B cell (primary cell): Measurements from ENCODE around the gene POLR3GL. TPM values are rescaled to one million over a fixed set of nuclear protein-coding genes. Genes with fewer than 3 reads are reported as not detected.
A peak's percentile ranks its signal among the peaks of the same experiment; 100 is the strongest.

Experiments used
- ATAC-seq: fragments of 200-7000 bp; cut with Tn5 transposase; one replicate; pipeline ENCODE4 v1.10.0; 2021; ENCODE audit warnings: low read depth, mild to moderate bottlenecking, moderate number of reproducible peaks, moderate library complexity
- CTCF ChIA-PET: fragments of 350-600 bp; sonication (Branson Sonifier 250); formaldehyde crosslinking; loops from one replicate; lab custom pipeline; 2021; ENCODE audit warnings: antibody characterized with exemption, inconsistent platforms; lab: Charles Lee
- POLR2A ChIA-PET: fragments of 350-600 bp; sonication (Branson Sonifier 250); formaldehyde crosslinking; loops from one replicate; lab custom pipeline; 2021; ENCODE audit warnings: antibody characterized with exemption; lab: Charles Lee
- DNase-seq: peaks from one replicate; pipeline ENCODE4 v3.0.0; 2013
- H2AFZ ChIP-seq: 2 replicates; pipeline ENCODE4 v1.6.1; 2012; ENCODE audit warnings: mild to moderate bottlenecking, low read depth, low read length; ENCODE audit not compliant: insufficient read depth, poor library complexity, severe bottlenecking
- H3K27ac ChIP-seq, 2 donors: 1 replicate in 1 of 2; 2 replicates in 1 of 2; pipeline ENCODE4 v1.5.1; 2012 to 2013; ENCODE audit warnings: low read length in 2 of 2, mild to moderate bottlenecking in 2 of 2, moderate library complexity in 1 of 2
- H3K27me3 ChIP-seq, 4 experiments: fragments of 200-600 bp in 1 of 4; sonication (generic) in 1 of 4; replicated peaks in 1 of 4; 1 replicate in 2 of 4; 2 replicates in 2 of 4; pipeline versions ENCODE4 v1.6.1 to v1.7.0; 2013 to 2016; ENCODE audit warnings: low read length in 3 of 4, mild to moderate bottlenecking in 2 of 4, mixed read lengths in 1 of 4, moderate library complexity in 1 of 4; ENCODE audit not compliant: insufficient read depth in 4 of 4, control insufficient read depth in 3 of 4; ENCODE audit errors: control extremely low read depth in 1 of 4
- H3K36me3 ChIP-seq, 2 experiments: replicated peaks in 1 of 2; 1 replicate in 1 of 2; 2 replicates in 1 of 2; pipeline versions ENCODE4 v1.6.1 to v1.7.1; 2013; ENCODE audit warnings: low read length in 1 of 2; ENCODE audit not compliant: insufficient read depth in 2 of 2, control insufficient read depth in 1 of 2; ENCODE audit errors: control extremely low read depth in 1 of 2, extremely low read depth in 1 of 2
- H3K4me1 ChIP-seq, 2 donors: fragments of 200-600 bp in 1 of 2; sonication (generic) in 1 of 2; 1 replicate in 1 of 2; 2 replicates in 1 of 2; pipeline versions ENCODE4 v1.5.1 to v1.6.1; 2013 to 2017; ENCODE audit warnings: low read length in 2 of 2; ENCODE audit not compliant: control insufficient read depth in 2 of 2, insufficient read depth in 2 of 2
- H3K4me2 ChIP-seq: replicated peaks from 2 replicates; pipeline ENCODE3; 2012; ENCODE audit warnings: mild to moderate bottlenecking, low read depth, low read length; ENCODE audit not compliant: poor library complexity, severe bottlenecking
- H3K4me3 ChIP-seq, 5 experiments: fragments of 200-600 bp in 1 of 5; sonication (generic) in 1 of 5; 1 replicate in 3 of 5; 2 replicates in 2 of 5; pipeline versions ENCODE4 v1.5.1 to v1.7.0; 2011 to 2016; ENCODE audit warnings: low read length in 4 of 5, mild to moderate bottlenecking in 4 of 5, low read depth in 2 of 5, control low read depth in 1 of 5, moderate library complexity in 1 of 5; ENCODE audit not compliant: insufficient read depth in 1 of 5; ENCODE audit errors: control extremely low read depth in 1 of 5, extremely low read depth in 1 of 5
- H3K79me2 ChIP-seq: fragments of 200-600 bp; sonication (generic); one replicate; pipeline ENCODE4 v1.6.0; 2016; ENCODE audit warnings: low read length; ENCODE audit not compliant: control insufficient read depth, insufficient read depth
- H3K9ac ChIP-seq: fragments of 200-600 bp; sonication (generic); 2 replicates; pipeline ENCODE4 v1.6.1; 2017; ENCODE audit warnings: mild to moderate bottlenecking, low read length, moderate library complexity
- H3K9me3 ChIP-seq, 3 donors: one replicate each; pipeline versions ENCODE4 v1.6.1 to v1.7.1; 2013; ENCODE audit warnings: low read length in 2 of 3; ENCODE audit not compliant: control insufficient read depth in 2 of 3, insufficient read depth in 1 of 3; ENCODE audit errors: control extremely low read depth in 1 of 3
- H4K20me1 ChIP-seq: 2 replicates; pipeline ENCODE4 v1.6.0; 2012; ENCODE audit warnings: mild to moderate bottlenecking, low read length; ENCODE audit not compliant: insufficient read depth, control insufficient read depth, poor library complexity, severe bottlenecking
- H3K27ac Mint-ChIP-seq: one replicate; pipeline ENCODE4 v1.8.0; 2021; ENCODE audit warnings: mixed read lengths
- H3K27me3 Mint-ChIP-seq: one replicate; pipeline ENCODE4 v1.8.0; 2021; ENCODE audit warnings: mixed read lengths
- H3K4me1 Mint-ChIP-seq: one replicate; pipeline ENCODE4 v1.8.0; 2021; ENCODE audit warnings: mixed read lengths
- H3K4me3 Mint-ChIP-seq: one replicate; pipeline ENCODE4 v1.8.0; 2021; ENCODE audit warnings: mixed read lengths
- H3K9me3 Mint-ChIP-seq: one replicate; pipeline ENCODE4 v1.8.0; 2022; ENCODE audit warnings: mixed read lengths; ENCODE audit not compliant: insufficient read depth
- EZH2 ChIP-seq: IDR thresholded peaks from 2 replicates; pipeline ENCODE4 v1.6.1; 2012; ENCODE audit warnings: borderline replicate concordance, low read depth, mild to moderate bottlenecking, moderate library complexity, low read length; ENCODE audit not compliant: insufficient read depth, poor library complexity, severe bottlenecking
- WGBS: methylation state at CpG from one replicate; pipeline ENCODE4 v1.1.5; 2013; ENCODE audit warnings: missing lambda C conversion rate; ENCODE audit not compliant: insufficient coverage; 5-methylcytosine and 5-hydroxymethylcytosine counted together
- intact Hi-C: fragments of 100-400 bp; cut with micrococcal nuclease; formaldehyde crosslinking; loops from one replicate; pipeline ENCODE4 v1.10.0; 2022
- polyA plus RNA-seq: library from polyadenylated mRNA; depleted of rRNA; stranded (reverse); fragments of >200 nt; gene quantifications from 2 replicates; pipeline ENCODE4 v1.2.3, GENCODE V29; 2012
- total RNA-seq, 2 donors: library from RNA; stranded (reverse); fragments of 120-200 nt in 1 of 2; gene quantifications; 1 replicate in 1 of 2; 2 replicates in 1 of 2; pipeline versions ENCODE4 v1.2.3 to v1.2.4, GENCODE V29; 2013 to 2022
- TF ChIP-seq, protein P1 (sequence below): fragments of 200-600 bp; IDR thresholded peaks from one replicate; pipeline ENCODE4 v1.8.0; 2022; ENCODE audit warnings: antibody characterized with exemption, mild to moderate bottlenecking

The POLR3GL gene
- total and polyA plus RNA-seq, 2 donors (not counting 1 experiment from before 2014, with no cell fraction given) = 17.6 to 33.3 TPM

DNA sequence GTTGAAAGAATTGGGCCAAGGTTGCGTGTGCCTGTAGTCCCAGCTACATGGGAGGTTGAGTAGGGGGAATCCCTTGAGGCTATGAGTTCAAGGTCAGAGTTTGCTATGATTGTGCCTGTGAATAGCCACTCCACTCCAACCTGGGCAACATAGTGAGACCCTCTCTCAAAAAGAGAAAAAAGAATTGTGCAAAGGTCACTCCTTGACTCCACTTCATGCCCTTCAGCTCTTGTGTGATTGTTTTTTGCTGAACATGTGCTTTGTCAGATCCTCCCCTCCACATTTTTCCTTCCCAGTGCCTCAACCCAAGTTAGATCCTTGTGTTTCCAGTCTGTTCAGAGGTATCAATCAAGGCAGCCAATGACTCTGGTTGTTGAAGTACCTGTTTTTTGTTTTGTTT, 23.4 kb downstream of the POLR3GL start:
- H3K9me3 Mint-ChIP-seq = no peaks in the 10 kb centered on the region
- peaks cover 79% of the 10 kb centered on the region for H3K4me1 Mint-ChIP-seq
- Histone ChIP-seq H3K4me2 (no peak overlapping the region), H4K20me1 (peaks cover 6% of the 10 kb centered on the region), H3K9me3 (no peaks in the 10 kb centered on the region), H3K27ac (peak overlapping the region in 1 of 2 donors; percentile 62), H3K79me2 (peaks cover 30% of the 10 kb centered on the region), H3K36me3 (peaks cover 0 to 8% of the 10 kb centered on the region in 2 experiments), H3K4me3 (no peak overlapping the region), H3K4me1 (peaks cover 58 to 61% of the 10 kb centered on the region in 2 donors), H3K27me3 (no peaks in the 10 kb centered on the region), H3K9ac (no peak overlapping the region), H2AFZ (no peak overlapping the region)
- ATAC-seq (no peak), DNase-seq (no peak)
- H3K4me3 Mint-ChIP-seq = no peak overlapping the region
- intact Hi-C loops = no loop called here
- POLR2A ChIA-PET = interaction anchor here (3.9 to 12.1 kb wide), 3 partner anchors 9 to 14 kb away, joined by 14 to 131 read pairs (median 43); partner anchors contain the start of gene TXNIP
- no CpG with 5 or more reads among the region's 1 CpG for WGBS
- CTCF ChIA-PET = interaction anchor here (0.8 to 14.8 kb wide), 7 partner anchors 7 to 57 kb away, joined by 4 to 207 read pairs (median 5); partner anchors contain the start of genes ANKRD34A and POLR3GL
- TF ChIP-seq, protein P1, sequence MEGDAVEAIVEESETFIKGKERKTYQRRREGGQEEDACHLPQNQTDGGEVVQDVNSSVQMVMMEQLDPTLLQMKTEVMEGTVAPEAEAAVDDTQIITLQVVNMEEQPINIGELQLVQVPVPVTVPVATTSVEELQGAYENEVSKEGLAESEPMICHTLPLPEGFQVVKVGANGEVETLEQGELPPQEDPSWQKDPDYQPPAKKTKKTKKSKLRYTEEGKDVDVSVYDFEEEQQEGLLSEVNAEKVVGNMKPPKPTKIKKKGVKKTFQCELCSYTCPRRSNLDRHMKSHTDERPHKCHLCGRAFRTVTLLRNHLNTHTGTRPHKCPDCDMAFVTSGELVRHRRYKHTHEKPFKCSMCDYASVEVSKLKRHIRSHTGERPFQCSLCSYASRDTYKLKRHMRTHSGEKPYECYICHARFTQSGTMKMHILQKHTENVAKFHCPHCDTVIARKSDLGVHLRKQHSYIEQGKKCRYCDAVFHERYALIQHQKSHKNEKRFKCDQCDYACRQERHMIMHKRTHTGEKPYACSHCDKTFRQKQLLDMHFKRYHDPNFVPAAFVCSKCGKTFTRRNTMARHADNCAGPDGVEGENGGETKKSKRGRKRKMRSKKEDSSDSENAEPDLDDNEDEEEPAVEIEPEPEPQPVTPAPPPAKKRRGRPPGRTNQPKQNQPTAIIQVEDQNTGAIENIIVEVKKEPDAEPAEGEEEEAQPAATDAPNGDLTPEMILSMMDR = no peak
- no peak for TF ChIP-seq EZH2
- no peaks in the 10 kb centered on the region for H3K27me3 Mint-ChIP-seq
- peak overlapping the region; percentile 86 for H3K27ac Mint-ChIP-seq

DNA sequence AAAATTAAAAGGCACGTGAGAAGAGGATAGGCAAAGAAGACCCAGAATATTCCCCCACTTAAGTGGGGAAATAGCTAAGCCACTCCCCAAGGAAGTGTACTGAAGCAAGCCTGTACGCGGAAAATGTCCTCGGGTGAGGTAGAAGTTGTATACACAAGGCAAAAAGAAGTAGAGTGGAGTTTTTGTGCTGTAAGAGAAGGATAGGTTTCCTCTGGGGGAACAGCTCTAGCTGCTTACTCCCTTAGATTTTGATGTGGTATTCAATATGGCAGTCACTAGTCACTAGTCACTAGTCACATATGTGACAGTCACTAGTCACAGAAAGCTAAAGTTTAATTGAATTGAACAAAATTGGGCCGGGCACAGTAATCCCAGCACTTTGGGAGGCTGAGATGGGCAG, 24.3 kb downstream of the POLR3GL start:
- Histone ChIP-seq H3K27ac (peak overlapping the region in 1 of 2 donors; percentile 62), H2AFZ (no peak overlapping the region), H3K4me1 (peaks cover 57 to 61% of the 10 kb centered on the region in 2 donors), H3K9me3 (no peaks in the 10 kb centered on the region), H4K20me1 (peaks cover 15% of the 10 kb centered on the region), H3K9ac (no peak overlapping the region), H3K27me3 (no peaks in the 10 kb centered on the region), H3K4me3 (no peak overlapping the region), H3K4me2 (peak overlapping the region; percentile 13), H3K36me3 (peaks cover 2 to 16% of the 10 kb centered on the region in 2 experiments), H3K79me2 (peaks cover 31% of the 10 kb centered on the region)
- intact Hi-C loops = no loop called here
- Mint-ChIP-seq H3K27ac (peak overlapping the region; percentile 62), H3K27me3 (no peaks in the 10 kb centered on the region), H3K9me3 (no peaks in the 10 kb centered on the region), H3K4me1 (peaks cover 79% of the 10 kb centered on the region), H3K4me3 (no peak overlapping the region)
- CTCF ChIA-PET = interaction anchor here (0.8 to 14.8 kb wide), 6 partner anchors 8 to 30 kb away, joined by 3 to 207 read pairs (median 5); partner anchors contain the start of genes ANKRD34A and POLR3GL
- DNase-seq = no peak
- no peak for ATAC-seq
- no CpG with 5 or more reads among the region's 5 CpGs for WGBS
- POLR2A ChIA-PET = interaction anchor here (0.5 to 12.1 kb wide), 5 partner anchors 8 to 47 kb away, joined by 3 to 131 read pairs (median 14); partner anchors contain the start of gene TXNIP
- TF ChIP-seq EZH2 = no peak
